K562 (cell line): ENCODE data around the gene SPON1. TPM values are rescaled to one million over a fixed set of nuclear protein-coding genes. Genes with fewer than 3 reads are reported as not detected.

ENCODE experiments used
- ATAC-seq: fragments of 200-7000 bp; cut with Tn5 transposase; 3 replicates; pipeline ENCODE4 v1.9.1; 2020; ENCODE audit warnings: moderate library complexity
- BruUV-seq: library from RNA; stranded (reverse); fragments of 400-500 nt; replicated peaks from 2 replicates; lab custom pipeline; 2021; lab: Mats Ljungman, UMichigan
- CTCF ChIA-PET: fragments of 300-600 bp; formaldehyde crosslinking; extraction: SDS; loops from one replicate; lab custom pipeline; 2021; ENCODE audit warnings: low intra/inter-chr PET ratio; lab: Yijun Ruan, JAX
- POLR2A ChIA-PET: fragments of 300-600, 350-650 bp; sonication (Branson Sonifier 250); formaldehyde crosslinking; extraction: SDS; loops from one replicate; lab custom pipeline; 2021; ENCODE audit warnings: antibody characterized with exemption, inconsistent platforms; lab: Yijun Ruan, JAX
- DNase-seq, 4 experiments: peaks; one replicate each; pipeline versions ENCODE4 v3.0.0 to v3.0.0-alpha.2; 2011 to 2018; ENCODE audit warnings: low spot score in 3 of 4, mixed read lengths in 3 of 4; ENCODE audit errors: extremely low read depth in 1 of 4
- FAIRE-seq: peaks from 2 replicates; lab custom pipeline; 2011; peaks lifted over from hg19 to GRCh38; lab: Jason Lieb, UNC
- H2AFZ ChIP-seq: 2 replicates; pipeline ENCODE4 v1.6.0; 2011; ENCODE audit warnings: low read depth, low read length, control low read depth, inconsistent platforms
- H3K27ac ChIP-seq: fragments of 200-600 bp; 3 replicates; pipeline ENCODE4 v1.8.0; 2011; ENCODE audit warnings: low read depth, mild to moderate bottlenecking, control low read depth, inconsistent platforms, low read length, moderate library complexity, mixed read lengths; ENCODE audit errors: extremely low read depth
- H3K27me3 ChIP-seq, 2 experiments: fragments of 300-600 bp in 1 of 2; 2 replicates in 1 of 2; 3 replicates in 1 of 2; pipeline versions ENCODE4 v1.6.0 to v1.8.0; 2011; ENCODE audit warnings: inconsistent platforms in 2 of 2, low read length in 2 of 2, mild to moderate bottlenecking in 1 of 2, mixed read lengths in 1 of 2, moderate library complexity in 1 of 2; ENCODE audit not compliant: control insufficient read depth in 2 of 2, insufficient read depth in 2 of 2
- H3K36me3 ChIP-seq: fragments of 300-600 bp; 3 replicates; pipeline ENCODE4 v1.8.0; 2011; ENCODE audit warnings: mild to moderate bottlenecking, low read length, inconsistent platforms; ENCODE audit not compliant: control insufficient read depth, insufficient read depth
- H3K4me1 ChIP-seq, 2 experiments: fragments of 200-600 bp in 1 of 2; replicated peaks in 1 of 2; 2 replicates in 1 of 2; 3 replicates in 1 of 2; pipeline versions ENCODE4 v1.5.1 to v1.8.0; 2011; ENCODE audit warnings: inconsistent platforms in 2 of 2, low read length in 2 of 2, mild to moderate bottlenecking in 1 of 2, mixed read lengths in 1 of 2, moderate library complexity in 1 of 2; ENCODE audit not compliant: control insufficient read depth in 2 of 2, insufficient read depth in 2 of 2
- H3K4me2 ChIP-seq: 2 replicates; pipeline ENCODE4 v1.6.1; 2011; ENCODE audit warnings: low read length, control low read depth, inconsistent platforms, mixed read lengths; ENCODE audit not compliant: insufficient read depth
- H3K4me3 ChIP-seq: fragments of 200-600 bp; sonication (generic), shearing (Covaris generic); 2 replicates; pipeline ENCODE4 v1.5.1; 2016; ENCODE audit warnings: control low read depth, inconsistent platforms
- H3K79me2 ChIP-seq: fragments of 200-600 bp; 3 replicates; pipeline ENCODE4 v1.8.0; 2011; ENCODE audit warnings: low read length, inconsistent platforms; ENCODE audit not compliant: control insufficient read depth, insufficient read depth
- H3K9ac ChIP-seq, 2 experiments: 2 replicates each; pipeline versions ENCODE4 v1.6.0 to v1.6.1; 2011; ENCODE audit warnings: low read depth in 2 of 2, low read length in 2 of 2, control low read depth in 1 of 2, inconsistent platforms in 1 of 2, mild to moderate bottlenecking in 1 of 2, mixed read lengths in 1 of 2; ENCODE audit not compliant: insufficient read depth in 1 of 2
- H3K9me1 ChIP-seq: one replicate; pipeline ENCODE4 v1.6.0; 2011; ENCODE audit warnings: inconsistent platforms, mild to moderate bottlenecking, low read length, moderate library complexity; ENCODE audit not compliant: control insufficient read depth, insufficient read depth
- H3K9me3 ChIP-seq: replicated peaks from 2 replicates; pipeline ENCODE4 v1.5.1; 2011; ENCODE audit warnings: low read depth, low read length, inconsistent platforms; ENCODE audit not compliant: control insufficient read depth, insufficient read depth
- H4K20me1 ChIP-seq: replicated peaks from 2 replicates; pipeline ENCODE4 v1.6.1; 2011; ENCODE audit warnings: low read length, inconsistent platforms, mixed read lengths; ENCODE audit not compliant: control insufficient read depth, insufficient read depth
- BCL6 ChIP-seq: fragments of 250-450 bp; sonication (Bioruptor Pico); IDR thresholded peaks from 2 replicates; pipeline ENCODE4 v1.4.0; 2020
- E2F5 ChIP-seq: sonication (generic); formaldehyde crosslinking; IDR thresholded peaks from 2 replicates; pipeline ENCODE4 v1.8.0; 2022; ENCODE audit warnings: mild to moderate bottlenecking, missing genetic modification reagents
- GATA2 ChIP-seq: sonication (generic); formaldehyde crosslinking; IDR thresholded peaks from 2 replicates; pipeline ENCODE4 v1.4.0; 2020; ENCODE audit warnings: mild to moderate bottlenecking, missing genetic modification reagents
- KAT2B ChIP-seq: IDR thresholded peaks from one replicate; pipeline ENCODE4 v1.6.1; 2012; ENCODE audit warnings: low read depth, mild to moderate bottlenecking, control low read depth, inconsistent platforms, low read length, moderate library complexity
- RBFOX2 ChIP-seq: fragments of 200-400 bp; formaldehyde crosslinking; IDR thresholded peaks from 2 replicates; pipeline ENCODE4 v1.6.1; 2017; ENCODE audit warnings: low read depth, mild to moderate bottlenecking, low read length, moderate library complexity
- SP2 ChIP-seq: IDR thresholded peaks from 2 replicates; pipeline ENCODE4 v1.6.1; 2011; ENCODE audit warnings: mild to moderate bottlenecking, low read depth, low read length, moderate library complexity; ENCODE audit not compliant: poor library complexity, severe bottlenecking; ENCODE audit errors: extremely low read depth
- TCF15 ChIP-seq: fragments of 250-450 bp; sonication (Bioruptor Pico); IDR thresholded peaks from 2 replicates; pipeline ENCODE4 v1.8.0; 2022; ENCODE audit warnings: moderate library complexity, mild to moderate bottlenecking, inconsistent platforms
- TCFL5 ChIP-seq: fragments of 250-450 bp; sonication (Bioruptor Pico); conservative IDR thresholded peaks from 2 replicates; pipeline ENCODE4 v1.6.1; 2021; ENCODE audit warnings: mild to moderate bottlenecking, moderate library complexity, matching md5 sums
- ZNF449 ChIP-seq: fragments of 250-450 bp; sonication (Bioruptor Pico); IDR thresholded peaks from 2 replicates; pipeline ENCODE4 v1.8.0; 2022; ENCODE audit warnings: moderate library complexity, mild to moderate bottlenecking, inconsistent platforms
- WGBS: fragments of 100-300 bp; shearing (Covaris generic); methylation state at CpG from one replicate; pipeline ENCODE4 v1.1.6; 2016; ENCODE audit warnings: low coverage, mixed read lengths; ENCODE audit not compliant: insufficient coverage; ENCODE audit errors: missing lambda C conversion rate; 5-methylcytosine and 5-hydroxymethylcytosine counted together
- in situ Hi-C: fragments of 300-500 bp; cut with MboI; formaldehyde crosslinking; loops from 4 replicates; pipeline ENCODE4 v1.15.0; 2018; ENCODE audit warnings: inconsistent platforms, mixed read lengths
- intact Hi-C: fragments of 100-400 bp; cut with micrococcal nuclease; formaldehyde crosslinking; loops from 2 replicates; pipeline ENCODE4 v1.14.2; 2022
- polyA plus RNA-seq, 8 experiments: library from polyadenylated mRNA; depleted of rRNA in 4 of 8; stranded (reverse) in 5 of 8; unstranded in 3 of 8; fragments of >200 nt; fragmentation: Nextera tagmentation in 2 of 8; fragmentation: Illumina TruSeq in 1 of 8; extraction: Ambion mirVana in 2 of 8; extraction: Trizol in 1 of 8; gene quantifications; 2 replicates each; pipeline versions ENCODE4 v1.2.1 to v1.2.3, GENCODE V29; 2011 to 2014; ENCODE audit warnings: inconsistent platforms in 1 of 8, missing spikeins in 1 of 8
- total RNA-seq, 7 experiments: library from RNA; depleted of rRNA in 6 of 7; stranded (reverse); fragments of >200 nt in 6 of 7; fragmentation: Illumina TruSeq in 2 of 7; extraction: Trizol in 2 of 7; gene quantifications; 2 replicates each; pipeline versions ENCODE4 v1.2.1 to v1.2.3, GENCODE V29; 2011 to 2021; ENCODE audit warnings: low replicate concordance in 1 of 7

The SPON1 gene
- total and polyA plus RNA-seq, 9 of the 15 experiments (the other 6 are each of a cell fraction or from before 2014, with no cell fraction given), result 0.04 to 0.06 TPM; not detected in 7

- intact Hi-C loops, result no loop called here
- Histone ChIP-seq H3K9ac (no peak overlapping the region), H2AFZ (no peak overlapping the region), H3K79me2 (no peaks in the 10 kb centered on the region), H3K9me3 (no peaks in the 10 kb centered on the region), H3K27me3 (no peaks in the 10 kb centered on the region), H3K27ac (no peak overlapping the region), H3K4me3 (no peak overlapping the region), H4K20me1 (no peaks in the 10 kb centered on the region; the same call in 1 of the 2 replicates), H3K9me1 (no peaks in the 10 kb centered on the region), H3K4me2 (no peak overlapping the region), H3K36me3 (no peaks in the 10 kb centered on the region), H3K4me1 (no peaks in the 10 kb centered on the region)
- WGBS, result 4% methylated on average over 3 of the region's 3 CpGs
- no TSS peak for BruUV-seq
- in situ Hi-C loops, result no loop called here
- DNase-seq, result no peak
- no peak for FAIRE-seq
- ChIA-PET POLR2A (interaction anchor here (0.5 kb wide), 1 partner anchor 82 kb away, joined by 4 read pairs; the partner anchor contains the start of gene SPON1), CTCF (interaction anchor here (0.5 kb wide), 1 partner anchor 284 kb away, joined by 3 read pairs; no protein-coding TSS in a partner anchor)
- ATAC-seq, result no peak
- TF ChIP-seq SP2, result no peak
- TF ChIP-seq ZNF449 (CRISPR knock-in tag), result no peak
- no peak for TF ChIP-seq RBFOX2
- TF ChIP-seq TCF15 (CRISPR knock-in tag), result no peak
- TF ChIP-seq E2F5 (CRISPR knock-in tag), result no peak
- TF ChIP-seq KAT2B, result no peak
- no peak for TF ChIP-seq TCFL5 (CRISPR knock-in tag)
- no peak for TF ChIP-seq GATA2
- TF ChIP-seq BCL6 (CRISPR knock-in tag), result no peak
Observed at GRCh38 chr11:14044916-14045315, 82.4 kb downstream of the SPON1 start.
